ENCODE results near the gene NMNAT3.

DNA sequence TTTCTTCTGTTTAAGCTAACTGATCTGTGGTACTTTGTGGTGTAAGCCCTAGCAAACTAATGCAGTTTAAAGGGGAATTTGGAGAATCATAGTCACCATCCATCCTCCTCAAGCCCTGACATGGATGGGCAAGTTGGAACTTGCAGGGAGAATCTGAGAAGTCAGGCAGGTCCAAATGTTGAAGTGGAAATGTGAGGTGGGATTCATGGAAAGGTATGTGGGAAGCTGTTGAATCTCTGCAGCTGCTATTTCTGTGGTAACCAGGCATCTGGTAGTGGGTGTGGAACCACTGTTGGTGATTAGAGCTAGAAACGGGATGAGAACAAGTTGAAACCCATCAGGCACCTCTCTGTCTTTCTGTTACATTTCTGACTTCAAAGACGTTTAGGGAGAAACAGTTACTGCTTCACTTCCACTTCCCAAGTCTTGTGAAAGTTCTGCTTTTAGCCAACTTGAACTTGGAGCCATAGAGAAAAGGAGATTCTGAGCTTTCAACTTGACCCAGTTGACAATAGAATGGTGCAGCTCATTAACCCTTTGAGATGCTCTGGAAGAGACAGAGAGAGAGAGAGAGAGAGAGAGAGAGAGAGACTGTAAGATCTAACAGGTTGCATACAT, 38.1 kb upstream of the NMNAT3 start:
- TF ChIP-seq POLR2A (IDR thresholded peaks at IDR 0.05; ENCODE audit: low read depth, low read length) (no peak), TAF1 (IDR thresholded peaks at IDR 0.05; ENCODE audit: borderline replicate concordance, low read depth, low read length) (no peak)
